ENCODE results near the gene NAA38.

Gene NAA38

GRCh38 chr17:7841396-7841914 lies 15.9 kb downstream of the NAA38 start:
- DNase-seq (ENCODE audit: low read depth): peak; percentile 93

- no peak for DNase-seq (ENCODE audit: low read depth)
Observed at GRCh38 chr17:7840875-7841274, 16.5 kb downstream of the NAA38 start.

- DNase-seq (ENCODE audit: low read depth): no peak
Observed at GRCh38 chr17:7840441-7840840, 16.9 kb downstream of the NAA38 start.

- no peak for DNase-seq (ENCODE audit: low read depth)
Observed at GRCh38 chr17:7839876-7840261, 17.5 kb downstream of the NAA38 start.

GRCh38 chr17:7839190-7839875 lies 18.0 kb downstream of the NAA38 start:
- DNase-seq (ENCODE audit: low read depth): no peak

- no peak for DNase-seq (ENCODE audit: low read depth)
Observed at GRCh38 chr17:7838090-7839075, 19.0 kb downstream of the NAA38 start.

GRCh38 chr17:7837408-7838088 lies 19.8 kb downstream of the NAA38 start:
- no peak for DNase-seq (ENCODE audit: low read depth)

- peak; percentile 45 for DNase-seq (ENCODE audit: low read depth)
Observed at GRCh38 chr17:7836596-7837407, 20.6 kb downstream of the NAA38 start.

- DNase-seq (ENCODE audit: low read depth): no peak
Observed at GRCh38 chr17:7835814-7836595, 21.4 kb downstream of the NAA38 start.

- peak; percentile 83 for DNase-seq (ENCODE audit: low read depth)
Observed at GRCh38 chr17:7834957-7835813, 22.2 kb downstream of the NAA38 start.

- peak; percentile 46 for DNase-seq (ENCODE audit: low read depth)
Observed at GRCh38 chr17:7834542-7834956, 22.8 kb downstream of the NAA38 start.

- peak; percentile 76 for DNase-seq (ENCODE audit: low read depth)
Observed at GRCh38 chr17:7833795-7834541, 23.4 kb downstream of the NAA38 start, which contains the start of gene KDM6B. KDM6B (plus strand) TSS chr17:7834217; CDS start chr17:7845555, 11,338 bp downstream.

- no peak for DNase-seq (ENCODE audit: low read depth)
Observed at GRCh38 chr17:7833011-7833794, 24.2 kb downstream of the NAA38 start.

- DNase-seq (ENCODE audit: low read depth): no peak
Observed at GRCh38 chr17:7832431-7832830, 24.9 kb downstream of the NAA38 start.

GRCh38 chr17:7831233-7831632 lies 26.1 kb downstream of the NAA38 start:
- DNase-seq (ENCODE audit: low read depth): no peak

GRCh38 chr17:7830616-7831015 lies 26.7 kb downstream of the NAA38 start:
- no peak for DNase-seq (ENCODE audit: low read depth)

GRCh38 chr17:7825206-7825990 lies 32.0 kb downstream of the NAA38 start:
- DNase-seq (ENCODE audit: low read depth): no peak
